ENCODE measurements around the gene MYO9B. TPM values are rescaled to one million over a fixed set of nuclear protein-coding genes. Genes with fewer than 3 reads are reported as not detected.

MYO9B gene
- total and polyA plus RNA-seq, 8 donors = 56.5 to 149 (median 66.0) TPM

GRCh38 chr19:17196610-17197009, 121.0 kb downstream of the MYO9B start:
- DNase-seq (no peak), ATAC-seq (no peak)
- H3K27me3 ChIP-seq = no peaks in the 10 kb centered on the region
- TF ChIP-seq, protein P1, sequence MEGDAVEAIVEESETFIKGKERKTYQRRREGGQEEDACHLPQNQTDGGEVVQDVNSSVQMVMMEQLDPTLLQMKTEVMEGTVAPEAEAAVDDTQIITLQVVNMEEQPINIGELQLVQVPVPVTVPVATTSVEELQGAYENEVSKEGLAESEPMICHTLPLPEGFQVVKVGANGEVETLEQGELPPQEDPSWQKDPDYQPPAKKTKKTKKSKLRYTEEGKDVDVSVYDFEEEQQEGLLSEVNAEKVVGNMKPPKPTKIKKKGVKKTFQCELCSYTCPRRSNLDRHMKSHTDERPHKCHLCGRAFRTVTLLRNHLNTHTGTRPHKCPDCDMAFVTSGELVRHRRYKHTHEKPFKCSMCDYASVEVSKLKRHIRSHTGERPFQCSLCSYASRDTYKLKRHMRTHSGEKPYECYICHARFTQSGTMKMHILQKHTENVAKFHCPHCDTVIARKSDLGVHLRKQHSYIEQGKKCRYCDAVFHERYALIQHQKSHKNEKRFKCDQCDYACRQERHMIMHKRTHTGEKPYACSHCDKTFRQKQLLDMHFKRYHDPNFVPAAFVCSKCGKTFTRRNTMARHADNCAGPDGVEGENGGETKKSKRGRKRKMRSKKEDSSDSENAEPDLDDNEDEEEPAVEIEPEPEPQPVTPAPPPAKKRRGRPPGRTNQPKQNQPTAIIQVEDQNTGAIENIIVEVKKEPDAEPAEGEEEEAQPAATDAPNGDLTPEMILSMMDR (IDR thresholded peaks at IDR 0.05) = no peak
- intact Hi-C loops (cut with DNase I) = no loop called here
- H3K9me3 ChIP-seq = no peaks in the 10 kb centered on the region
- H3K4me1 ChIP-seq = no peaks in the 10 kb centered on the region
- H3K4me3 ChIP-seq = no peak overlapping the region
- peaks cover 0 to 100% of the 10 kb centered on the region in 2 donors for H3K36me3 ChIP-seq
- H3K27ac ChIP-seq = no peak overlapping the region

- ATAC-seq (no peak), DNase-seq (no peak)
- TF ChIP-seq, protein P1 (IDR thresholded peaks at IDR 0.05) = no peak
- Histone ChIP-seq H3K9me3 (no peaks in the 10 kb centered on the region), H3K4me3 (no peak overlapping the region), H3K27me3 (no peaks in the 10 kb centered on the region), H3K27ac (no peak overlapping the region), H3K36me3 (peaks cover 0 to 100% of the 10 kb centered on the region in 2 donors), H3K4me1 (no peaks in the 10 kb centered on the region)
- intact Hi-C loops (cut with DNase I) = no loop called here
These were observed 122.1 kb downstream of the MYO9B start for GRCh38 chr19:17197666-17198065.

GRCh38 chr19:17200408-17201079, 125.0 kb downstream of the MYO9B start:
- TF ChIP-seq, protein P1 (IDR thresholded peaks at IDR 0.05) = no peak
- no peak overlapping the region for H3K4me3 ChIP-seq
- no peaks in the 10 kb centered on the region for H3K4me1 ChIP-seq
- intact Hi-C loops (cut with DNase I) = loop anchor here in 1 of 2 donors (10.0 kb wide), 1 partner anchor 84 kb away; the partner anchor contains the start of gene ANKLE1
- no peak overlapping the region for H3K27ac ChIP-seq
- peaks cover 0 to 100% of the 10 kb centered on the region in 2 donors for H3K36me3 ChIP-seq
- no peaks in the 10 kb centered on the region for H3K27me3 ChIP-seq
- DNase-seq (no peak), ATAC-seq (no peak)
- no peaks in the 10 kb centered on the region for H3K9me3 ChIP-seq

DNA sequence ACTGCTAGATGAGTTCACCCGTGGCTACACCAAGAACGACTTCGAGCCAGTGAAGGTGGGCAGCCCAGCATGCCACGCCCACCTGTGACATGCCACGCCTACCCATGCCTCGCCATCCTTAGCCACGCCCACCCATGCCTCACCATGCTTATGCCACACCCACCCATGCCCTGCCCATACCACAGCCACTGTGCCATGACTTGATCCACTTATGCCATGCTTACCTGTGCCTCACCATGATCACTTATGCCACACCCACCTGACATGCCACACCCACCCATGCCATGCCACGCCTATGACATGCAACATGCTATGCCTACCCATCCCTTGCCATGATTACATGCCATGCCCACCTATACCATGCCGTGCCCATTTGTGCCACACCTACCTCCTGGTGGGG, 126.7 kb downstream of the MYO9B start:
- Histone ChIP-seq H3K9me3 (no peaks in the 10 kb centered on the region), H3K36me3 (peaks cover 0 to 100% of the 10 kb centered on the region in 2 donors), H3K4me1 (no peaks in the 10 kb centered on the region), H3K4me3 (no peak overlapping the region), H3K27ac (no peak overlapping the region), H3K27me3 (no peaks in the 10 kb centered on the region)
- DNase-seq (no peak), ATAC-seq (no peak)
- intact Hi-C loops (cut with DNase I) = loop anchor here in 1 of 2 donors (10.0 kb wide), 1 partner anchor 83 kb away; the partner anchor contains the start of gene ANKLE1
- TF ChIP-seq, protein P1 (IDR thresholded peaks at IDR 0.05) = no peak

DNA sequence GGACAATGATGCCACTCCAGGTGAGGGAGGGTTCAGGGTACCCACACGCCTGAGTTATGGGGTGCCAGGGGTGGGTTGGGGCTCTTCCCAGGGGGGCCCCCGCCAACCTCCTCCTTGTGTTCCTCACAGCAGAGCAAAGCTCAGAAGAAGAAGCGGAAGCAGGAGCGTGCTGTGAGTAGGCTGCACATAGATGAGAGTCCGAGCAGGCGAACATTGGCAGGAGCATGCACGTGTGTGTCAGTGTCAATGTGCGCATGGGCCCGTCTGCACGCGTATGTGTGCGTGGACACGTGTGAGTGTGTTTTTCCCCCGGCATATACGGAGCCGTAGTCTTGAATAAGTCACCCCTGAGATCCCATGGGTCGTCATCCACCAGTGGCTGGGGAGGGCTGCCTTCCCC, 127.1 kb downstream of the MYO9B start:
- intact Hi-C loops (cut with DNase I) = loop anchor here in 1 of 2 donors (10.0 kb wide), 1 partner anchor 82 kb away; the partner anchor contains the start of gene ANKLE1
- Histone ChIP-seq H3K4me1 (no peaks in the 10 kb centered on the region), H3K4me3 (no peak overlapping the region), H3K27ac (no peak overlapping the region), H3K27me3 (no peaks in the 10 kb centered on the region), H3K36me3 (peaks cover 0 to 99% of the 10 kb centered on the region in 2 donors), H3K9me3 (no peaks in the 10 kb centered on the region)
- ATAC-seq (no peak), DNase-seq (no peak)
- TF ChIP-seq, protein P1 (IDR thresholded peaks at IDR 0.05) = no peak
